Measurements from ENCODE around the gene CACNA1F.

CACNA1F gene

DNA sequence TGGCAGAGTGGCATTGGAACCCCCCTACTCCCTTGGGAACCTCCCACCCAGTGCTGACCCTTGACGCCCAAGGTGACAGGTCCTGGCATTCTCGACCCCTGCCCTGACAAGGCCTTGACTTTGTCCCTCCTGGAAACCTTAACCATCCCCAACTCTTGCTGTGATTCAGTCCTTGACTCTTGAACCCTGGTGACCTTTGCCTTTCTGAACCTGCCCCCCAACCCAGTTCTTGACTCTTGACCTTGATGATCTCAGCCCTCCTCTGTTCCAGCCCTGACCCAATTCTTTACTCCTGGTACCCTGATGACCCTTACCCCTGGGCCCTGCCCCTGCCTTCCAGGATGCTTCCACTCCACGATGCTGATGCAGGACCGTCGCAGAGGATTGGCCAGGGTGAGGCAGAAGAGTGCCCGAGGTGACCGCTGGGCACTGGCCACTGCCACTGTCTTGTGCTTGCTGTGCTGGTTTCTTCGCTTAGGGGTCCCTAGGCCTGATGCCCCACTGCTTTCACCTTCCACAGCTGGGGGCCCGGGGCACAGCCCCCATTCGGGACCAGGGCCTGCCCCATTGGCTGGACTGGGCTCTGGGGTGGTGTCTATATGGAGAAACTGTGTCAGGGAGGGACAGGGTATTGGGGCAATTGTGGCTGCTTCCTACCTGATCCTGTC, 1.7 kb downstream of the CACNA1F start:
- H3K4me1 ChIP-seq (ENCODE audit: control insufficient read depth, insufficient read depth, low read length): peaks cover 5% of the 10 kb centered on the region
- no peak overlapping the region for H3K27ac ChIP-seq (ENCODE audit: low read length)
- no peak overlapping the region for H3K9ac ChIP-seq (ENCODE audit: low read length in 2 of 2)
- H3K9me3 ChIP-seq (ENCODE audit: control insufficient read depth in 2 of 2, low read length in 2 of 2): no peaks in the 10 kb centered on the region
- no peak overlapping the region for H3K4me3 ChIP-seq (ENCODE audit: low read length in 2 of 2)
- no peaks in the 10 kb centered on the region for H3K36me3 ChIP-seq (ENCODE audit: control insufficient read depth in 2 of 2, insufficient read depth in 2 of 2, low read length in 2 of 2)
- peaks cover 0 to 11% of the 10 kb centered on the region in 2 donors for H3K27me3 ChIP-seq (ENCODE audit: control insufficient read depth in 1 of 2, insufficient read depth in 2 of 2, low read length in 2 of 2)

DNA sequence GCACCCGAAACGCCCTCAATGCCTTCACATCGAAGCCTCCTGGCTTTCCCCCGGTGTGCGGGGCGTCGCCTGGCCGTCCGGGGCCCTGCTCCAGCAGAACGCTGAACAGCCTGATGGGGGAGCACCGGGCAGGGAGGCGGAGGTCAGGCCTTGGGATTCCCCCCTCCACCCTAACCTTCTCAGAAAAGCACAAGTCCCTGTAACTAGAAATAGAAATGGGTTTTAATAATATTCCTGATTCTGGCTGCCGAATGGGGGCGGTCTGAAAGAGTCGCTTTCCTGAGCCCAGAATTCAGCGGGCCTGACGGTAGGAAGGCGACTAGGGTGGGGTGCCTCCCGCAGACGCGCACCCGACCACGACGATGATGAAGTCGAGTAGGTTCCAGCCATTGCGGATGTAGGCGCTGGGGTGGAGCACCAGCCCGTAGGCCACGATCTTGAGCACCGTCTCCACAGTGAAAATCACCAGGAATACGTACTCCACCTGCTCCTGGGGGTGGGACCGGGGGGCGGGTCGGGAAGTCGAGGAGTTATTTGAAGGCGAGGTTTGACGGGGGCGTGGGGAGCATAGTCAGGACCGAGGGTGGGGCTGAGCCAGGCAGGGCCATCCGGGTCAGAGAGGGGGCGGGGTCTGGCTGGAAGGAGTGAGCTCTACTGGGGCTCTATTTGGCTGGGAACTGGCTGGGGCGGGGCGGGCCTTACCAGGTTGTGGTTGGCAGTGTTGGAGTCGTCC, 2.5 kb downstream of the CACNA1F start:
- Histone ChIP-seq H3K27ac (ENCODE audit: low read length) (no peak overlapping the region), H3K27me3 (ENCODE audit: control insufficient read depth in 1 of 2, insufficient read depth in 2 of 2, low read length in 2 of 2) (peaks cover 0 to 11% of the 10 kb centered on the region in 2 donors), H3K9me3 (ENCODE audit: control insufficient read depth in 2 of 2, low read length in 2 of 2) (no peaks in the 10 kb centered on the region), H3K4me3 (ENCODE audit: low read length in 2 of 2) (peak overlapping the region; percentile 31 to 35), H3K36me3 (ENCODE audit: control insufficient read depth in 2 of 2, insufficient read depth in 2 of 2, low read length in 2 of 2) (no peaks in the 10 kb centered on the region), H3K4me1 (ENCODE audit: control insufficient read depth, insufficient read depth, low read length) (peaks cover 3% of the 10 kb centered on the region), H3K9ac (ENCODE audit: low read length in 2 of 2) (no peak overlapping the region)

DNA sequence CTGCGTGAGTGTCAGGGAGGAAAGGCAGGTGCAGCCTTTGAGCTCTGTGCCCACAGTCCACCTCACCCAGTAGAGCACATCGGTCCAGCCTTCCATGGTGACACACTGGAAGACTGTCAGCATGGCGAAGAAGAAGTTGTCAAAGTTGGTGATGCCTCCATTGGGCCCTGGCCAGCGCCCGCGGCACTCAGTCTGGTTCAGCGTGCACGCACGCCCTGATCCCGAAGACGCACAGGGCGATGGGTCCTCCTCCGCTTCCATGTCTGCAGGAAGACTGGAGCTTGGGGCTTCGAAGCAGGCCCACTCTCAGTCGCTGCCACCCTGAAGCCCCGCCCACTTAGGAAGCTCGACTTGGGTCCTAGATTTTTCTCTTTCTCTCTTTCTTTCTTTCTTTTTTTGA, 5.0 kb downstream of the CACNA1F start:
- Histone ChIP-seq H3K27ac (ENCODE audit: low read length) (no peak overlapping the region), H3K36me3 (ENCODE audit: control insufficient read depth in 2 of 2, insufficient read depth in 2 of 2, low read length in 2 of 2) (no peaks in the 10 kb centered on the region), H3K4me1 (ENCODE audit: control insufficient read depth, insufficient read depth, low read length) (peaks cover 3% of the 10 kb centered on the region), H3K27me3 (ENCODE audit: control insufficient read depth in 1 of 2, insufficient read depth in 2 of 2, low read length in 2 of 2) (peaks cover 0 to 19% of the 10 kb centered on the region in 2 donors), H3K4me3 (ENCODE audit: low read length in 2 of 2) (no peak overlapping the region), H3K9ac (ENCODE audit: low read length in 2 of 2) (no peak overlapping the region), H3K9me3 (ENCODE audit: control insufficient read depth in 2 of 2, low read length in 2 of 2) (peaks cover 0 to 2% of the 10 kb centered on the region in 2 donors)

DNA sequence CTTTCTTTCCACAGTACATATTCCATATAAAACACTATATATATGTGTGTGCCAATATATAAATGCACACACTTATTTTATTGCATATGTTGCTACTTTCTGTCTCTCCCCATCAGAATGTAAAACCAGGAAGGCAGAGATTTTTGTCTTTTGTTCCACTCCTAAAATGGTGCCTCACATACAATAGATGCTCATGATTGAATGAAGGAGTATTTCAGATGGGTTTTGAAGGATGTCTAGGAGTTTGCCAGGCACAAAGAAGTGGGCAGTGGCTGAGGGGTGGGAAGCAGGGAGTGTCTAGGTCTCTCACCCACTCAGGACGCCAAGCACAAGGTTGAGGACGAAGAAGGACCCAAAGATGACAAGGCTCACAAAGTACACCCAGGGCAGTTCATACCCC, 5.4 kb downstream of the CACNA1F start:
- Histone ChIP-seq H3K9ac (ENCODE audit: low read length in 2 of 2) (no peak overlapping the region), H3K27me3 (ENCODE audit: control insufficient read depth in 1 of 2, insufficient read depth in 2 of 2, low read length in 2 of 2) (peaks cover 0 to 22% of the 10 kb centered on the region in 2 donors), H3K27ac (ENCODE audit: low read length) (no peak overlapping the region), H3K4me1 (ENCODE audit: control insufficient read depth, insufficient read depth, low read length) (peaks cover 3% of the 10 kb centered on the region), H3K9me3 (ENCODE audit: control insufficient read depth in 2 of 2, low read length in 2 of 2) (peaks cover 0 to 2% of the 10 kb centered on the region in 2 donors), H3K36me3 (ENCODE audit: control insufficient read depth in 2 of 2, insufficient read depth in 2 of 2, low read length in 2 of 2) (no peaks in the 10 kb centered on the region), H3K4me3 (ENCODE audit: low read length in 2 of 2) (no peak overlapping the region)

DNA sequence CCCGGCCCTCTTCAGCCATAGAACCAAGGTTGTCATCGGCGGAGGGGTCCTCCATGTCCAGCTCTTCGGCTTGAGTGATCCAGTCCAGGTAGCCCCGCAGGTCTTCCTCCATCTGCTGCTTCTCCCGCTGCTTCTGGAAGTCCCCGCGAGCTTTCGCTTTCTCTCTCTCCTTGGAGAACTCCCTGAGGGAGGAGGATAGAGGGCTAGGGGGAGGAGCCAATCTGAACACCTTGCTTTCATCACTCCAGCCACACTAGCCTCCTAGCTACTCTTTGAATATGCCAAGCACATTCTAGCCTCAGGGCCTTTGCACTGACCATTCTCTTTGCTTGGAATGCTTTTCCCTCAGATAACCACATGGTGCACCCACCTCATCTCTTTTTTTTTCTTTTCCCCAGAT, 6.2 kb downstream of the CACNA1F start:
- Histone ChIP-seq H3K27ac (ENCODE audit: low read length) (no peak overlapping the region), H3K9ac (ENCODE audit: low read length in 2 of 2) (no peak overlapping the region), H3K27me3 (ENCODE audit: control insufficient read depth in 1 of 2, insufficient read depth in 2 of 2, low read length in 2 of 2) (peaks cover 0 to 24% of the 10 kb centered on the region in 2 donors), H3K4me3 (ENCODE audit: low read length in 2 of 2) (no peak overlapping the region), H3K4me1 (ENCODE audit: control insufficient read depth, insufficient read depth, low read length) (peaks cover 3% of the 10 kb centered on the region), H3K36me3 (ENCODE audit: control insufficient read depth in 2 of 2, insufficient read depth in 2 of 2, low read length in 2 of 2) (no peaks in the 10 kb centered on the region), H3K9me3 (ENCODE audit: control insufficient read depth in 2 of 2, low read length in 2 of 2) (peaks cover 0 to 2% of the 10 kb centered on the region in 2 donors)

DNA sequence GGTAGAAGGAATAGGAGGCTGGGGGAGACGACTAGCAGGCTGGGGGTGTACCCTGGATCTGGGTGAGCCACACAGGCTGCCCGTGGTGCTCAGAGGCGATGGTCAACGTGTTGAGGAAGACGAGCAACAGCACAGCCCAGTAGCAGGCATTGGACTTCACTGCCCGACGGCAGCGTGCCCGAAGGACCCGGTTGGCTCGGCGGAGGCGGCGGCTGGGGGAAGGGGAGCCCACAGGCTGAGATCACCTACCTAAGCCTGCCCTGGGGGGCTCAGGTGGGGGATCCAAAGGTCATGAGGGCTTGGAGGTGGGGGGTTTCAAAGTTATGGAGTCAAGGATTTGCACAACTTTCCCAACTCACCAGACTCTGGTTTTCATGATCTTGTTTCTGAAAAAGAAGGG, 7.3 kb downstream of the CACNA1F start:
- H3K27ac ChIP-seq (ENCODE audit: low read length): no peak overlapping the region
- no peak overlapping the region for H3K4me3 ChIP-seq (ENCODE audit: low read length in 2 of 2)
- peaks cover 0 to 2% of the 10 kb centered on the region in 2 donors for H3K9me3 ChIP-seq (ENCODE audit: control insufficient read depth in 2 of 2, low read length in 2 of 2)

DNA sequence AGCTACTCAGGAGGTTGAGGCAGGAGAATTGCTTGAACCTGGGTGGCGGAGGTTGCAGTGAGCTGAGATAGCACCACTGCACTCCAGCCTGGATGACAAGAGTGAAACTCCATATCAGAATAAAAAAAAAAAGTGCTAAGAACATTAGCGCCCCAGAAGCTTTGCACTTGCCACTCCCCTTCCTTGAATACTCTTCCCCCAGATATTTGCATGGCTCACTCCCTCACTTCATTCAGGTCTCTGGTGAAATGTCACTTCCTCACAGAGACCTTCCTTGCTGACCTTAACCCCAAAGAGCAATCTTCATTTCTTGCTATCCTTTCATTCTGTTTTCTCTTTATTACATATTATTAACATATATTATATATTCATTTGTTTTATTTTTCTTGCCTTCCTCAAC, 11.3 kb downstream of the CACNA1F start:
- H3K27ac ChIP-seq (ENCODE audit: low read length): no peak overlapping the region
- no peak overlapping the region for H3K4me3 ChIP-seq (ENCODE audit: low read length in 2 of 2)
- H3K27me3 ChIP-seq (ENCODE audit: control insufficient read depth in 1 of 2, insufficient read depth in 2 of 2, low read length in 2 of 2): peaks cover 0 to 23% of the 10 kb centered on the region in 2 donors
- H3K36me3 ChIP-seq (ENCODE audit: control insufficient read depth in 2 of 2, insufficient read depth in 2 of 2, low read length in 2 of 2): no peaks in the 10 kb centered on the region
- H3K9me3 ChIP-seq (ENCODE audit: control insufficient read depth in 2 of 2, low read length in 2 of 2): peaks cover 0 to 2% of the 10 kb centered on the region in 2 donors
- H3K9ac ChIP-seq (ENCODE audit: low read length in 2 of 2): no peak overlapping the region
- H3K4me1 ChIP-seq (ENCODE audit: control insufficient read depth, insufficient read depth, low read length): no peaks in the 10 kb centered on the region

More for the DNA sequence above, 7.3 kb downstream of the CACNA1F start:
- Histone ChIP-seq H3K4me1 (ENCODE audit: control insufficient read depth, insufficient read depth, low read length) (peaks cover 3% of the 10 kb centered on the region), H3K9ac (ENCODE audit: low read length in 2 of 2) (no peak overlapping the region), H3K36me3 (ENCODE audit: control insufficient read depth in 2 of 2, insufficient read depth in 2 of 2, low read length in 2 of 2) (no peaks in the 10 kb centered on the region), H3K27me3 (ENCODE audit: control insufficient read depth in 1 of 2, insufficient read depth in 2 of 2, low read length in 2 of 2) (peaks cover 0 to 18% of the 10 kb centered on the region in 2 donors)

DNA sequence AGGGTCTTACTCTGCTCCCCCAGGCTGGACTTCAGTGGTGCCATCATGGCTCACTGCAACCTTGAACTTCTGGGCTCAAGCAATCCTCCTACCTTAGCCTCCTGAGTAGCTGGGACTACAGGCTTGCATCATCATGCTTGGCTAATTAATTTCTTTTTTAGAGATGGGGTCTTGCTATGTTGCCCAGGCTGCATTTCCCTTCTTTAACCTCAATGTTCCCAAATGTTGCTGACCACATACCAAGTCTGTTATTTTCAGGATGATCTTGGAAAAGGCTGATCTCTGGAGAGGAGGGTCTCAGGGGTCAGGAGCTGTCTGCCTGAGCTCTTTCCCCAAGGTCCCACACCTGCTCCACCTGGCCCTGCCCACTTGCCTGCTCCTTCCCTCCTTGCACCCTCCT, 13.0 kb downstream of the CACNA1F start:
- H3K4me3 ChIP-seq (ENCODE audit: low read length in 2 of 2): no peak overlapping the region
- H3K4me1 ChIP-seq (ENCODE audit: control insufficient read depth, insufficient read depth, low read length): no peaks in the 10 kb centered on the region
- no peak overlapping the region for H3K27ac ChIP-seq (ENCODE audit: low read length)
- H3K9ac ChIP-seq (ENCODE audit: low read length in 2 of 2): no peak overlapping the region
- no peaks in the 10 kb centered on the region for H3K36me3 ChIP-seq (ENCODE audit: control insufficient read depth in 2 of 2, insufficient read depth in 2 of 2, low read length in 2 of 2)
- peaks cover 0 to 26% of the 10 kb centered on the region in 2 donors for H3K27me3 ChIP-seq (ENCODE audit: control insufficient read depth in 1 of 2, insufficient read depth in 2 of 2, low read length in 2 of 2)
- peaks cover 0 to 2% of the 10 kb centered on the region in 2 donors for H3K9me3 ChIP-seq (ENCODE audit: control insufficient read depth in 2 of 2, low read length in 2 of 2)

DNA sequence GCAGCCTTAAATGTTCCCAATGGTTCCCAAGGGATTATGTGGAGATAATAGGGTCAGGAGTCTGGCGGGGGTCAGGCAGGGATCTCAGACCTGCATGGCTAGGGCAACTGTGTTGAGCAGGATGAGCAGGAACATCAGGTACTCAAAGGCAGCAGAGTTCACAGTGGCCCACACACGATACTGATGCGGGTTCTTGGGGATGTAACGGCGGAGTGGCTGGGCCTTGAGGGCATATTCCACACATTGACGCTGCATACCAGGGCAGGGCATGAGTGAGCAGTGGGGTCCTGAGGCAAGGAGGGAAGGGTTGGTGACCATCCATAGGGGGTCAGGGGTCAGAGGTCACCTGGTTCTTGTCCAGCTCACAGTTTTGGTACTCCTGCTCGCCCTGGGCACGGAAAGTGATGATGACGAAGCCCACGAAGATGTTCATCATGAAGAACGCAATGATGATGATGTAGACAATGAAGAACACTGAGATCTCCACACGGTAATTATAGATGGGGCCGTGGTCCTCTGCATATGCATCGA, 18.1 kb downstream of the CACNA1F start:
- peaks cover 4 to 21% of the 10 kb centered on the region in 2 donors for H3K27me3 ChIP-seq (ENCODE audit: control insufficient read depth in 1 of 2, insufficient read depth in 2 of 2, low read length in 2 of 2)
- no peaks in the 10 kb centered on the region for H3K36me3 ChIP-seq (ENCODE audit: control insufficient read depth in 2 of 2, insufficient read depth in 2 of 2, low read length in 2 of 2)
- peaks cover 0 to 2% of the 10 kb centered on the region in 2 donors for H3K9me3 ChIP-seq (ENCODE audit: control insufficient read depth in 2 of 2, low read length in 2 of 2)
- no peak overlapping the region for H3K9ac ChIP-seq (ENCODE audit: low read length in 2 of 2)
- no peak overlapping the region for H3K4me3 ChIP-seq (ENCODE audit: low read length in 2 of 2)
- no peaks in the 10 kb centered on the region for H3K4me1 ChIP-seq (ENCODE audit: control insufficient read depth, insufficient read depth, low read length)
- no peak overlapping the region for H3K27ac ChIP-seq (ENCODE audit: low read length)

DNA sequence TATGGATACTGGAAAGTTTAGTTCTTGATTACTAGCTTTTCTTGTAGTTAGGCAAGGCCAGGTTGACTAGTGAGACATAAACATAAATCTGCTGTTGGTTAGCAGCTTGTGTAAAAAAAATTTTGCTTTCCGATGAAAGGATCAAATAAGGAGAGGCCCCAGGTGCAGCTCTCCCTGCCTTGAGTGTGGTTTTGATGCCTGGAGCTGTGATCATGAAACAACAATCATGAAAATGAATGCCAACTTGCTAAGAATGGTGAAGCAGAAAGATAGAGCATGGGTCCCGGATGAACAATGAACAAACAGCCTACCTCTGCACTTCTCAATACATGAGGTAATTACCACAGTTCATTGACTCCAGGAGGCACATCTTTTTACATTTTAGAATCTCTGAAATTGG, 18.7 kb downstream of the CACNA1F start:
- H3K27me3 ChIP-seq (ENCODE audit: control insufficient read depth in 1 of 2, insufficient read depth in 2 of 2, low read length in 2 of 2): peaks cover 4 to 19% of the 10 kb centered on the region in 2 donors
- H3K9me3 ChIP-seq (ENCODE audit: control insufficient read depth in 2 of 2, low read length in 2 of 2): peaks cover 0 to 2% of the 10 kb centered on the region in 2 donors
- no peak overlapping the region for H3K9ac ChIP-seq (ENCODE audit: low read length in 2 of 2)
- no peak overlapping the region for H3K27ac ChIP-seq (ENCODE audit: low read length)
- no peaks in the 10 kb centered on the region for H3K36me3 ChIP-seq (ENCODE audit: control insufficient read depth in 2 of 2, insufficient read depth in 2 of 2, low read length in 2 of 2)
- H3K4me3 ChIP-seq (ENCODE audit: low read length in 2 of 2): no peak overlapping the region
- no peaks in the 10 kb centered on the region for H3K4me1 ChIP-seq (ENCODE audit: control insufficient read depth, insufficient read depth, low read length)

Measured in stomach smooth muscle (tissue), 2 donors.